ENCODE results near the gene CDPF1. TPM values are rescaled to one million over a fixed set of nuclear protein-coding genes. Genes with fewer than 3 reads are reported as not detected.

Gene CDPF1, protein sequence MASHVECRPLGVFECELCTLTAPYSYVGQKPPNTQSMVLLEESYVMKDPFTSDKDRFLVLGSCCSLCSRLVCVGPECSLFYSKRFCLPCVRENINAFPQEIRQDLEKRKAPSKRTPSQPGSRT
- total RNA-seq, result 10 to 100 TPM in 2 of 4 donors, 1 to 10 TPM in 2; 10.0 to 17.3 (median 13.2) TPM

DNA sequence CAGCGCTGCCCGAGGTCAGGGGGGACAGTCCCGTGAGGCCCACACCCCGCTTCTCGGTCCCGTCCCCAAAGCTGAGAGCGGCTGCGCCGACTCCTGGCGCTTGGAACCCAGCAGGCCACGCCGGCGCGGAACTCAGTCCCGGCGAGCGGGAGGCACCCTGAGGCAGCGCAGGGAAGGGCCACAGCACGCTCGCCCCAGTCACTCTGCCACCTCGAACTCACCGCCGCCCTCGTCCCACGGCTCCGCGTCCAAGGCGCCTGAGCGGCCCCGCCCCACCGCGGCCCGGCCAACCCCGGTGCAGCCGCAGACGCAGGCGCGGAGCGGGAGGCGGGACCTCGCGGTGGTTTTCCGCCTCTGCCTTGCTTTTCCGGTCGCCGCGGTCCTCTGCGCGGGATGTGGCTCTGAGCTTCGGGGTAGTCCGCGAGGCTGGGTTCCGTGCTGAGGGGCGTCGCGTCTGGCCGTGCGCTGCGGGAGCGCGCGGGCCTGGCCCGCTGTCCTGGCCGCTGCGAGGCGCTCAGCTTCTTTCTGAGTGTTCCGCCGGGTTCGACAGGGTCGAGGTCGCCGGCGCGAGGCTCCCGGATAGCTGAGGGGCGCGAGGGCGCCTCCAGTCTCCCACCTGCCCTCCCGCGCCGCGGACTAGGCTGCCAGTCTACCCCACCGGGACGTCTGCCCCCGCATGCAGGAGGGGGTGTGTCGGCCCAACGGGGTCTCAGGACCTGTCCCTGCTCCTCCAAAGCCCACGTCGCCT, at the start of gene CDPF1:
TSS of gene CDPF1 (minus strand) at position 259 of the 748 bp plus-strand sequence. CDS start 2,009 bp downstream, outside the sequence.
- H3K4me3 ChIP-seq (ENCODE audit: low read depth, poor library complexity, severe bottlenecking), result peak within 1 kb of the TSS; percentile 82
- intact Hi-C loops (cut with DNase I; ENCODE audit: low total_unique reads), result no loop called here
- DNase-seq (ENCODE audit: low spot score in 2 of 2), result peak; percentile 86 to 98
- WGBS, 2 donors, result 0 to 1% methylated on average over 14 to 72 of the region's 89 CpGs
- TF ChIP-seq, protein P1, sequence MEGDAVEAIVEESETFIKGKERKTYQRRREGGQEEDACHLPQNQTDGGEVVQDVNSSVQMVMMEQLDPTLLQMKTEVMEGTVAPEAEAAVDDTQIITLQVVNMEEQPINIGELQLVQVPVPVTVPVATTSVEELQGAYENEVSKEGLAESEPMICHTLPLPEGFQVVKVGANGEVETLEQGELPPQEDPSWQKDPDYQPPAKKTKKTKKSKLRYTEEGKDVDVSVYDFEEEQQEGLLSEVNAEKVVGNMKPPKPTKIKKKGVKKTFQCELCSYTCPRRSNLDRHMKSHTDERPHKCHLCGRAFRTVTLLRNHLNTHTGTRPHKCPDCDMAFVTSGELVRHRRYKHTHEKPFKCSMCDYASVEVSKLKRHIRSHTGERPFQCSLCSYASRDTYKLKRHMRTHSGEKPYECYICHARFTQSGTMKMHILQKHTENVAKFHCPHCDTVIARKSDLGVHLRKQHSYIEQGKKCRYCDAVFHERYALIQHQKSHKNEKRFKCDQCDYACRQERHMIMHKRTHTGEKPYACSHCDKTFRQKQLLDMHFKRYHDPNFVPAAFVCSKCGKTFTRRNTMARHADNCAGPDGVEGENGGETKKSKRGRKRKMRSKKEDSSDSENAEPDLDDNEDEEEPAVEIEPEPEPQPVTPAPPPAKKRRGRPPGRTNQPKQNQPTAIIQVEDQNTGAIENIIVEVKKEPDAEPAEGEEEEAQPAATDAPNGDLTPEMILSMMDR (IDR thresholded peaks at IDR 0.05), result no peak
- peak in 1 of 2 donors; percentile 58 for TF ChIP-seq POLR2A (IDR thresholded peaks at IDR 0.05)

DNA sequence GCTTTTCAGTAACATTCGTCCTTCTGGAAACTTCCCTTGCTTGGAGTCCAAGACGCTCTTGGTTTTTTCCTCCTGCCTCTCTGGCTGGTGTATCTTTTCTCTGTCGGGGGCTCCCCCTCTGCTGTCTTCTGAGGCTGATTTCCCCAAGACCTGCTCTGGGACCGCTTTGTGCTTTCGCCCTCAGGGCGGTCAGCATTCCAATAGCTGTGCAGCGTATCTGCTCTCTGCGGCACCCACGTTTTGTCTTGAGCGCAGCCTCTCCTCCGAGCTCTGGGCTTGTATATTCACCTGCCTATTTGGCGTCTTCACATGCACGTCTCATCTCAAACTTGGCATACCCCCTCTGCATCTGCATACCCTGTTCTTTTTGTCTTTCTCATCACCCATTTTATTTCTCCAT, 49.0 kb upstream of the CDPF1 start:
- TF ChIP-seq, protein P1 (IDR thresholded peaks at IDR 0.05), result no peak
- TF ChIP-seq POLR2A (IDR thresholded peaks at IDR 0.05), result no peak
- no peak overlapping the region for H3K4me3 ChIP-seq (ENCODE audit: low read depth, poor library complexity, severe bottlenecking)
- WGBS, 2 donors, result 93% methylated on average over 13 of the region's 13 CpGs
- intact Hi-C loops (cut with DNase I; ENCODE audit: low total_unique reads), result no loop called here
- no peak for DNase-seq (ENCODE audit: low spot score in 2 of 2)

DNA sequence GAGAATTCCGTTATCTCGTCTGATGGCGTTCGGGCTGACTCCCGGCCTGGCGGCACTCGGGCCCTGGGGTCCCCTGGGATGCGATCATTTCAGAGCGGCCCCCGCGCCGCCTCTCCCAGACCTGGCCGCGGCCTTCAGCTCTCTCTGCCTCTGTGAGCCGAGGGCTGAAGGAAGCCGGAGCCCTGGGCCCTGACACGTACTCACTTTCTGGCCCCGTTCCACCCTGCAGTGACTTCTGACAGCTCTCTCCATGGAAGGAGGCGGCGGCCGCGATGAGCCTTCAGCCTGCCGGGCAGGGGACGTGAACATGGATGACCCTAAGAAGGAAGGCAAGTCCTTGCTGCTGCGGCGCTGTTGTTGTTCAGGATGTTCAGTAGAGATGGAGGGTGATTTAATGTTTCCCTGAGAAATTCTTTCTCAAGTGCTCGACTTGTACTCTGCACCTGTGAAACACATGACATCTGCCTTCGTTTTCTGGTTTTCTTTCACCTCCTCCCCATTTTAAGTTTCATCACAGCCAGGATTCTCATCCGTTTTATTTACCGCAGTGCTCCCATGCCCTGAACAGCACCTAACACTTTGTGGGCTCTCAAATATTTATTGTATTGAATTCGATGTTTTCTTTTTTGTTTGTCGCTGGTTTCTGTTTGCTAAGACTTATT, 47.2 kb upstream of the CDPF1 start:
- H3K4me3 ChIP-seq (ENCODE audit: low read depth, poor library complexity, severe bottlenecking), result peak overlapping the region; percentile 26
- intact Hi-C loops (cut with DNase I; ENCODE audit: low total_unique reads), result no loop called here
- 5 to 10% methylated on average over 18 to 31 of the region's 32 CpGs for WGBS, 2 donors
- TF ChIP-seq, protein P1 (IDR thresholded peaks at IDR 0.05), result no peak
- TF ChIP-seq POLR2A (IDR thresholded peaks at IDR 0.05), result no peak
- DNase-seq (ENCODE audit: low spot score in 2 of 2), result no peak

DNA sequence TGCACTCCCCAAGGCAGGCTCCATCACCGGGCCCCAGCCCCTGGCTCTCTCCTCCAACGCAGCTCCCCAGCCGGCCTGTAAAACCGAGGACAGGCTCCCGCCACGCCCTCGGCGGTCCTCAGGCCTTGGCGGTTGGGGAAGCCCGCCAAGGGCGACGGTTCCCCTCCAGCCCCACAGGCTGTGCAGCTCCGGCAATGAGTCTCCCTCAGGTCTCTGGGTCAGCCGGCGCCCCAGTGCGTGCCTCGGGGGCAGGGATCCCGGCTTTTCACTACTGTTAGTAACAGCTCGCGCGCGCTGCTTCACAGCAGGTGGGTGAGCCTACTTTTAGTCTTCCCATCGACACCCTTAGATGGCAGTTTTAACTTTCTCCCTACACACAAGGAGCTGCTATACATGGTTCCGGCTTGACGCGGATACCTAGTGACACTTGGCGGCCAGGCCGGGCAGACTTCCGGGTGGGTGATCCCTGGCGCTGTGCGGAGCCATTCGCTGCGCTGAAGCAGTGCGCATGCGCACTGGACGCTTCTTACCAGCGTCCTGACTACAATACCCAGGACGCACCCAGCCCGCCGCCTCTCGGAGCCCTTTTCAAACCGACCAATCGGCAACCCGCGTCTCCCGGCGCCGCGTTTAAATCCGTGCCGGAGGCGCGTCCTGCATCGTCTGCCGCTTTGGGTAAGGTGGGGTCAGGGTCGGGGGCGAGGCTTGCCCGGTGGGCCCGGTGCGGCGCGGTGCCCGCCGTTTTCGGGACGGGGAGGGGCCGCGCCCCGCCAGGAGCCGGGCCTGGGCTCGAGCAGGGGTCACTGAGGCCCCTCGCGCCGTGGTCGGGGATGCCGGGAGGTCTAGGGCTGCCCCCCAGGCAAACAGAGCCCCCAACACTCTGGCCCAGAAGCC, 46.4 kb upstream of the CDPF1 start, which contains the start of gene GTSE1:
TSS of gene GTSE1 (plus strand) at position 614 of the 894 bp plus-strand sequence. CDS start 531 bp downstream, outside the sequence.
- intact Hi-C loops (cut with DNase I; ENCODE audit: low total_unique reads), result no loop called here
- WGBS, 2 donors, result 1% methylated on average over 28 to 57 of the region's 76 CpGs
- DNase-seq (ENCODE audit: low spot score in 2 of 2), result peak; percentile 97 to 100

DNA sequence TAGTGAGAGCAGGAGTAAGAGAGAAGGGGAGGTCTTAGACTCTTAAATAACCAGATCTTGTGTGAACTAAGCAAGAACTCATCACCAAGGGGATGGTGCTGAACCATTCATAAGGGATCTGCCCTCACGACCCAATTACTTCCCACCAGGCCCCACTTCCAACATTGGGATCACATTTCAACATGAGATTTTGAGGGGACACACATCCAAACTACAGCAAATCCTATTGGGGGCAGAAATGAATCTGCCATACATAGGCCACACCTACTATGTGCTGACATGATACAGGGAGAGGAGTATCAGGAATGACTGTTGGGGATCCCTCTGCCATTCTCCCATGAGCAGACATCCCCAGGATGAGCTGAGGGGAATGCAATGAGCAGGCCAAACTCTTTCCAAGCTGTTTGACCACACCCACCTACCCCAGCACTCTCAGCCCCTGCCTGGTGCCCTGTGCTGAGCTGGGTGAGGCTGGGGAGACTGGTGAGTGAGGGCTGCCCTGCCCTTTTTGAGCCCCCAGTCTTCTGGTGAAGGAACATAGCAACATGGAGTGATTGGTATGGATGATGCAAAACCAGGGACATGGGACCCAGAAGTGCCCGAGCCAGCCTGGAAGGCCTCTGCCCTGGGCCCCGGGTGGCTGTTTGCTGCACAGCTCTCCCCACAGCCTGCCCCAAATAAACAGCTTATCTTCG, 45.3 kb upstream of the CDPF1 start:
- no peak for DNase-seq (ENCODE audit: low spot score in 2 of 2)
- WGBS, 2 donors, result 85 to 90% methylated on average over 4 of the region's 4 CpGs
- TF ChIP-seq, protein P1 (IDR thresholded peaks at IDR 0.05), result no peak
- no peak for TF ChIP-seq POLR2A (IDR thresholded peaks at IDR 0.05)
- H3K4me3 ChIP-seq (ENCODE audit: low read depth, poor library complexity, severe bottlenecking), result no peak overlapping the region
- intact Hi-C loops (cut with DNase I; ENCODE audit: low total_unique reads), result no loop called here

More for the DNA sequence above, 46.4 kb upstream of the CDPF1 start, which contains the start of gene GTSE1:
- TF ChIP-seq POLR2A (IDR thresholded peaks at IDR 0.05), result no peak
- peak within 1 kb of the TSS; percentile 26 for H3K4me3 ChIP-seq (ENCODE audit: low read depth, poor library complexity, severe bottlenecking)
